Medulla oblongata (tissue), 1 donor: ENCODE measurements around the gene FOXP1.

ENCODE experiments used
- DNase-seq: peaks from one replicate; pipeline ENCODE4 v3.0.0-alpha.2; 2015; ENCODE audit errors: extremely low spot score

Gene FOXP1

DNA sequence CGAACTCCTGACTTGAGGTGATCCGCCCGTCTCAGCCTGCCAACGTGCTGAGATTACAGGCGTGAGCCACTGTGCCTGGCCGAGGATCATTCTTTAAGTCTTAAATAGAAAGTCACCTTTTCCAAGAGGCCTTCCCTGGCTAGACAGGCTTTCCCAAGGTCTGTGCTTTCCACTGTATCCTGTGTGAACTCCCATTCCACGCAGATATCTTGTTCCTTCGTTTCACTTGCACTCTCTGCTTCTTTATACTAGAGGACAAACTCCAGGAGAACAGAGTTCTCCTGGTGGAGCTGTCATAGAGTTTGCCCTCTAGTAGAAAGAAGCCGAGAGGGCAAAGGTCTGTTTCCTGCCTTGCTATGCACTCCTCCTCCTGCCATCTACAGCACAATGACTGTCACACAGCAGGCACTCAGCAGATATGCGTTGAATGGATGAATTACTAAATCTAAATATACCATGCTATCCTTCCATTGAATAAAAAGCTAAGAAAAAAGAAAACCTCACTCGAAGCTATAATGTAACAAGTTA is 211.2 kb downstream of the FOXP1 start:
- DNase-seq = no peak

DNA sequence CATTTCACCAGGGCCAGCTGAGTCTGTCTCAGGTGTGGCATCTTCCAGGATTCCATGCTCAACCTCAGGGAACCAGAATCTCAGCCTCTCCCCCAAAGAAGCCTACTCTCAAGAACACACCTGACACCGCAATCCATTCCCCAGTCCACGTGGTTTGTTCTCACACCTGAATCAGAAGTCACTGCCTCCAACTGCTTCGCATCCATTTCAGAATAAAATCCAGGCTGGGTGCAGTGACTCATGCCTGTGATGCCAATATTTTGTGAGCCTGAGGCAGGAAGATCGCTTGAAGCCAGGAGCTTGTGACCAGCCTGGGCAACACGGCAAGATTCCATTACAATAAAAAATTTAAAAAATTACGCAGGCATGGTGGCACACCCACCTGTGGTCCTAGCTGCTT is 212.2 kb downstream of the FOXP1 start:
- DNase-seq = no peak

DNA sequence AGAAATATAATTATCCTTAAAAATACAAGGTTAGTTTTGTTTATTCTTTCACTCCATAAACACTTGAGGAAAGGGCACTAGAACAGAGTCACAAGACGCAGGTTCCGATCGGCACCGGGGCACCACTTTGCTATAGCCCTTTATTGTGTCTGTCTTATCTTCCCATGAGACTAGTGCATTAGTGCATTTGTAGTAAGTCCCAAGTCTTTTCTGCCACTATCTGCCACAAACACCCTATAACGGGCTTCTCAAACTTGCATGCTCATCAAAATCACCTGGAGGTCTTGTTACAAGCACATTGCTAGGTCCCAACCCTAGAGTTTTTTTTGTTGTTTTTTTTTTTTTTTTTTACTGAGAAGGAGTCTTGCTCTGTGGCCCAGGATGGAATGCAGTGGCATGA is 213.1 kb downstream of the FOXP1 start:
- DNase-seq = no peak

- DNase-seq = no peak
These were observed 213.7 kb downstream of the FOXP1 start for GRCh38 chr3:71369701-71370391.

GRCh38 chr3:71366988-71367604 is 216.4 kb downstream of the FOXP1 start:
- DNase-seq = no peak

DNA sequence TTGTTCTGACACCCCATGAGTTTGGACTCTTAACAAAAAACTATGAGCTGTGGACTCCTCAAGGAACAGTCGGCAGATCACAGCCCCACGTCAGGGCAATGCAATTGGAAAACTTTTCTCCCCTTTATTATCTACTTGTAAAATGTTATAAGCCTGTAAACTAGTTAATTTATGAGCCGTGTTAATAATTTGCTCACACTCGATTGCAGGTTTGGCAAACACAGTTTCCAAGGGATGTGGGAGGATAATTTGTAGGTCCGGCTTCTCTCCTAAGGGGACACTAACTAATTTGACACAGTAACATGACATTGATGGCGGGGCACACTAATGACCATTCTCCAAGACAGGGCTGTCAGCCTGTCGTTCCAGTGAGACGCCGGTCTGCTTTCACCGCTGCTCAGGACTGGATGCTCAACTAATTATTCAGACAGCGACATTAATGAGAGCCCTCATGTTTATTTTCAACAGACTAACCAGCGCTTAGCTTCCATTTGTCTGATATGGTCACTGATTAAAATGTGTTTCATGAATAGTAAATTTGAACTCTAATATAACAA is 222.1 kb downstream of the FOXP1 start:
- DNase-seq = no peak

DNA sequence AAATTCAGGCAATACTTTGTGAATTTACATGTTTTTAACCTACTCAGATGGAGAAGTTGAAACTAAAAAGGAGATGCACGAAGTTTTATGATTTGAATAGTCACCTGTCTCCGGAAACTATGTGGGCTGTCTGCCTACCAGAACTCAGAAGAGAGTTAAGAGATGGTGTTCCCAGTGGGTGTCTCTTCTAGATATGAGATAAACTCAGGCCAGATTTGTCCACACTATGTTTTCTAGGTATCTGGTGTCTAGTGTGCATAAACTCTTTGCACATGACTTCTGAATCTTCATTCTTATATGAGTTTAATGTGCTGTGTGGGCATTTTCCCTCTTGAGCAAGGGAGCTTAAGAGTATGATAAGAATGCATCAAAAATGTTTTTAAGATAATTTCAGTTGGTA is 222.8 kb downstream of the FOXP1 start:
- no peak for DNase-seq

DNA sequence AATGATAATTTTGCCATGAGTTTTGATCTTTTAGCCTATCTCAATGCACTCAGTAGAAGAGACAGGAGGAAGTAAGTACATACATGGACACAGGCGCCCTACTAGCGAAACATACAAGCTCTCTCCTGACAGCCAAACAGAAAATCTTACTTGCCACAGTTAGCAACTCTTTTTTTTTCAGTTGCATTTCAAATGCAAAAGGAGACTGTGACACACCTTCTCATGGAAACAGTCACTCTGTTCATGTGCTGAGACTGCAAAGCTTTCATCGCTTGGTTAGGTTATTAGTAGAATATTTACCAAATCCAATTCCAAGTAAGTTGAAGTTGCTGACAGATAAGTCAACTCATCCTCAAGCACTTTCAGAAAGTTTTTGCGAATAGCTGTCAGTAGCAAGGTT is 223.3 kb downstream of the FOXP1 start:
- no peak for DNase-seq

GRCh38 chr3:71358243-71358642 is 225.3 kb downstream of the FOXP1 start:
- no peak for DNase-seq

- DNase-seq = no peak
These were observed 227.3 kb downstream of the FOXP1 start for GRCh38 chr3:71356265-71356664.

DNA sequence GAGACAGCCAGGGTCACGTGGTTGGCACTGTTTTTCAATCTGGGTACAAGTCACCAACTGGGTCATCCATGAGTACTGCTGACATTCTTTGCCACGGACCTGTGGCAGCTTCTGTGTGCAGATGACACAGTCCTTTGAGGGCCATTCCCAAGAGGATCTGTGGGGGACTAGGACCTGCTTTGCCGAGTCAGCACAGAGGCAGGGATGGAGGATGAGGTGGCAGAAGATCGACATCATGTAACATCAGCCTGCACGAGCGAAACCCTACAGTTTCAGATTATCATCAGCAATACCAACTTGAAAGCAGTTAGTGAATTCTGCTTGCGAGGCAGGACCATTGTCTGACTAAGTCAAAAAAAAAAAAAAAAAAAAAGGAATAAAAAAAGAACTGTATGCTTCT is 227.7 kb downstream of the FOXP1 start:
- no peak for DNase-seq

DNA sequence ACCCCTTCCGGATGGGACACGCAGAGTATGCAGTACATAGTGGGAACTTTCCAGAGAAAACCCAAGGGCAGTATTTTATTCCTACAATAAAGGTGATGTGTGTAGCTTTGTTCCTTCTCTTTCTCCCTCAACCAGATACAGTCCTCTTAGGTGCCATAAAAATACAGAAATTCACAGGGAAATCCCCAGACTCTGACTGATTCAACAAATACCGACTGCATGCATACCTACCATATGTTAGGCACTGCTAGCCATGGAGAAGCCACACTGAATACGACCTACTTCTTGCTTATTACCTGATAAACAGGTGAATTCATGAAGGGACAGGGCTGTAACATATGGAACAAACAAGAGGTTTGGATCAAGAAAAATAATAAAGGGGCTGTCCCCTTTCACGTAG is 228.5 kb downstream of the FOXP1 start:
- DNase-seq = no peak

DNA sequence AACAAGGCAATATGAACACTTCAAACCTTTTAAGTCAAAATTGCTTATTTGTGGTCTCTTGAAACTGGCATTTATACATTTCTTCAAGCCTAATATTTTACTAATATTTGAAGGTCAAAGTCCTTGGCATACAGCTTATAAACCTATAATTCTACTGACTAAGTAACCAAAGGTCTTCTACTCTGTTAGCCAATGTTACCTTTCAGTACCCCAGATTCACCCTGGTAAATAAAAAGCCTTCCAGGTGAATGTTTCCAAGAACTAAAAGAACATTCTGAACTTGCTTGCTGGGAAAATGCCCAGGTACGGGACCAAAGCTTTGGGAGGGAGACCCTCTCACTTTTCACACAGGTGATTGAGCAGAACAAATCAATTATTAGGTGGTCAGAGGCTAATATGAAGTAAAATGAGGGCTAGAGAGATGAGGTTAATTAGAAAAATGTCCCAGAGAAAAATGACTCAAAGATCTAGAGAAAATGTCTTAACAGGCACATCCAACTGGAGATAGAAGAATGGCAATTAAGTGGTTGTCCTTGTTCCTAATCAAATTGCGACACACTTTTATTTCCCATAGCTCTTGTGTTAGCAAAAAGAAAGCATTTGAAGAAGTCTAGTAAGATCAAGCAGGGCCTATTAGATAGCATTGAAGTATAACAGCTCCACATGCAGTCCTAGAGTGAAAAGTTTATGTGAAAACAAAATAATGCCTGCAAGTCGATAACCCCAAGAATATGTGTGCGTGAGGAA is 232.0 kb downstream of the FOXP1 start:
- DNase-seq = no peak

- DNase-seq = no peak
These were observed 232.5 kb downstream of the FOXP1 start for GRCh38 chr3:71350998-71351397.

DNA sequence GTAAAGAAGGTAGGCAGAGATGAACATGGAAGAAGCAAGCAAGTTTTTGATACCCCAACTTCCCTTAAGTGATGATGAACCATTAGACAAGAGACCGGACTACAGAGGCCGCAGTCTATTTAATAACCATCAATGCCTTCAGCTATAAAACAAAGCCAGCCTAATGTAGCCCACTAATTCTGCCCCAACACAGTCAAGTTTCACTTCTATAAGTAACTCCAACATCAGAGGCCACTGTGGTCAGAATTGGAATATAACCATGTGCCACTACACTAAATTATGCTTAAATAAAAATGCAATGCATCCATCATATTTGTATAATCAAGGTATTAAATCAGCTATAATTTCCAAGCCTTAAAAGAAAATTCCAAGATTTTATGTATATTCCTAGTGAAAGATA is 234.7 kb downstream of the FOXP1 start:
- DNase-seq = no peak

GRCh38 chr3:71348001-71348632 is 235.4 kb downstream of the FOXP1 start:
- no peak for DNase-seq

DNA sequence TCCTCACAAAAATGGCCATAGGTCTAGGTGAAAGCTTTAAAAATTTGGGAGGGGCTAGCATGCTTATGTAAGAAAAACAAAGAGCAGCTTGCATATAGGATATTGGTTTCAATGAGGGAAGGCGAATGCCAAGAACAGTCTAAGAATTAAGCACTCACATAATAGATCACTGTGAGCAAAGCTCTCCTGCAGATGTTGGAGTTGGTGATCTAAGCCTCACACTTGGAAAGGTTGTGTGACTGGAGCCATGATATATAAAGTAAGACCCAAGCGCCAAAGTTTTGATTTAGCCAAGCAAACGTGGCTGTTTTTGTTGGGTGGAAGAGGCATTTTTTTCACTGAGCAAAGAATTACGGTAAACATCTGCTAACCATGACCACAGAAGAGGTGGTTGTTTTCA is 237.5 kb downstream of the FOXP1 start:
- no peak for DNase-seq

DNA sequence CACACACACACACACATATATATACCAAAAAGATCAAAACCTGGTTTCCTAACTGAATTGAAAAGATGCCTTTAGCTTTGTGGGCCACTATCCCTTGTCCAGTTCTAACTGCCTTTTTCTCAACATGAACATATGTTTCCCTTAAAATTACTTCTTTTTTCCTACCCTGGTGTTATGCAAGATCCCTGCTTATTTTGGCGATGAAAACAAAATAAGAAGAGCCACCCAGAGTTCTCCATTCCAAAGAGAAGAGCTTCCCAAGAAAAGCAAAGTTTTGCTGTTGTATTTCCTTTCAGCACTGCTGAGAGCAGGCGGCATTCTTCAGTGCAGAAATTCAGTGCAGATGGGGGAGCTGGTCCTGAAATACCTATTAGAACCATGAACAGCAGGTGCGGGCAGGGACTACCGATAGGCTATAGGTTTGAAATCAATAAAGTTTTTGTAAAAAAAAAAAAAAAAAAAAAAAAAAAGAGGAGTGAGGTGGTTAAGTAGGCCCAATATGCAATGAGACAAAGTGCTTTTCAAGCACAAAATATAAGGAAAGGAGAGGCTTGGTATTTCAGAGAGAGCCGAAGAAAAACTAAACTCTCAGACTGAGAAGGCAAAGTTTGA is 238.0 kb downstream of the FOXP1 start:
- DNase-seq = peak; percentile 14

GRCh38 chr3:71341721-71342120 is 241.8 kb downstream of the FOXP1 start:
- no peak for DNase-seq

DNA sequence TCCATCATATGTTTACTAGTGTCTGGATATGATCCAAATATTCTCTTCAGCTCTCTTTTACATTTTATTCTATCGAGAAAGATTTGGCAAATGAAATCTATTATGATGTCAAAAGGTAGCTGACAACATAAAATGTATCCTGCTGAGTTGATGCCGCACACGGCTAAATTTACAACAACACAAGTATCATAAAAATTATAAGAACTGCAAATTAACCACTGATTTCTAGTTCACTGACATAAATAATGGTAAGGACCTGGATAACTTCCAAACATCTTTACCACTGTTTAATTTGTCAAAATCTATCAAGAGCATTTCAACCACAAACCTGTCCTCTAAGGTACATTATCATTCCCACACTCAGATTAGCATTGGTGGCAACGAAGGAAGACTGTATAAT is 244.5 kb downstream of the FOXP1 start:
- DNase-seq = no peak

DNA sequence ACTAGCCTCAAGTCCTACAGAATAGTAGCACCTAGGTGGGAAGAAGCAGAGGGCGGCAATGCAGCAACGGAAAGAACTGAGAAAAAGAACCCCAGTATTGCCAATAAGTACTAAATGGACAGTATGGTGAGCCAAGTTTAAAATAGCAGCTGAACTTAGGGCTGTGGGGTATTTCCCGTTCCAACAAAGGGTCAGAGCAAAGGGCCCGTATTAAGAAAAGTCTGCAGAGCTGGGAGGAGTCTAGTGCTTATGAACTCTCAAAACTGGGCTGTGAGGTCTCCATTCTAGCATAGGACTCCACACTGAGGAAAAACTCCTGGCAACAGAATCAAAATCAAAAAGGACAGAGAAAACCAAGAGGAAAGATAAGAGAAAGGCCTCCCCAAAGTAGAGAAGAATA is 250.7 kb downstream of the FOXP1 start:
- no peak for DNase-seq

- DNase-seq = no peak
These were observed 252.6 kb downstream of the FOXP1 start for GRCh38 chr3:71330909-71331308.
